SJCRH30 (cell line): ENCODE results near the gene SCGB2A2. TPM values are rescaled to one million over a fixed set of nuclear protein-coding genes. Genes with fewer than 3 reads are reported as not detected.
A peak's percentile ranks its signal among the peaks of the same experiment; 100 is the strongest.

ENCODE experiments used
- DNase-seq, 2 experiments: peaks; one replicate each; pipeline ENCODE4 v3.0.0-alpha.2; 2015 to 2020
- H3K27ac ChIP-seq: fragments of 250-450 bp; sonication (Bioruptor Pico); 2 replicates; pipeline ENCODE4 v1.5.1; 2020; ENCODE audit warnings: mild to moderate bottlenecking, moderate library complexity
- H3K27me3 ChIP-seq: fragments of 250-450 bp; sonication (Bioruptor Pico); 2 replicates; pipeline ENCODE4 v1.5.1; 2020; ENCODE audit warnings: mild to moderate bottlenecking, moderate library complexity
- H3K36me3 ChIP-seq: fragments of 250-450 bp; sonication (Bioruptor Pico); 2 replicates; pipeline ENCODE4 v1.5.1; 2020; ENCODE audit warnings: mild to moderate bottlenecking, moderate library complexity
- H3K4me1 ChIP-seq: fragments of 250-450 bp; sonication (Bioruptor Pico); 2 replicates; pipeline ENCODE4 v1.5.1; 2020; ENCODE audit warnings: mild to moderate bottlenecking, moderate library complexity
- H3K4me3 ChIP-seq: fragments of 250-450 bp; sonication (Bioruptor Pico); 2 replicates; pipeline ENCODE4 v1.5.1; 2020; ENCODE audit warnings: mild to moderate bottlenecking, moderate library complexity
- H3K9me3 ChIP-seq: fragments of 250-450 bp; sonication (Bioruptor Pico); replicated peaks from 2 replicates; pipeline ENCODE4 v1.5.1; 2020; ENCODE audit warnings: mild to moderate bottlenecking, moderate library complexity
- total RNA-seq: library from RNA; depleted of rRNA; stranded (reverse); fragments of >200 nt; shearing (Covaris generic); gene quantifications from 2 replicates; pipeline ENCODE4 v1.2.3, GENCODE V29; 2014; rRNA removed

Gene SCGB2A2
- total RNA-seq = not detected in 2 replicates

GRCh38 chr11:62269654-62270278 lies at the start of gene SCGB2A2:
SCGB2A2 (plus strand) TSS chr11:62270158; CDS start chr11:62270217, 59 bp downstream.
- H3K36me3 ChIP-seq = no peaks in the 10 kb centered on the region
- H3K9me3 ChIP-seq = no peaks in the 10 kb centered on the region
- no peaks in the 10 kb centered on the region for H3K27me3 ChIP-seq
- DNase-seq = no peak
- no peak within 1 kb of the TSS for H3K4me3 ChIP-seq
- no peaks in the 10 kb centered on the region for H3K4me1 ChIP-seq
- H3K27ac ChIP-seq = no peak within 1 kb of the TSS

GRCh38 chr11:62221498-62221897 lies 48.5 kb upstream of the SCGB2A2 start:
- Histone ChIP-seq H3K4me1 (no peaks in the 10 kb centered on the region), H3K9me3 (no peaks in the 10 kb centered on the region; the same call in 1 of the 2 replicates), H3K36me3 (no peaks in the 10 kb centered on the region), H3K27ac (no peak overlapping the region), H3K27me3 (peaks cover 11% of the 10 kb centered on the region), H3K4me3 (no peak overlapping the region)
- no peak for DNase-seq

GRCh38 chr11:62223095-62223494 lies 46.9 kb upstream of the SCGB2A2 start:
- Histone ChIP-seq H3K27ac (no peak overlapping the region), H3K4me1 (no peaks in the 10 kb centered on the region), H3K36me3 (no peaks in the 10 kb centered on the region), H3K4me3 (no peak overlapping the region), H3K27me3 (no peaks in the 10 kb centered on the region), H3K9me3 (no peaks in the 10 kb centered on the region; the same call in 1 of the 2 replicates)
- no peak for DNase-seq

- no peak for DNase-seq
- H3K4me3 ChIP-seq = no peak overlapping the region
- no peaks in the 10 kb centered on the region for H3K36me3 ChIP-seq
- H3K9me3 ChIP-seq = no peaks in the 10 kb centered on the region
- no peaks in the 10 kb centered on the region for H3K27me3 ChIP-seq
- H3K4me1 ChIP-seq = no peaks in the 10 kb centered on the region
- H3K27ac ChIP-seq = no peak overlapping the region
Observed at GRCh38 chr11:62233730-62234129, 36.2 kb upstream of the SCGB2A2 start.

GRCh38 chr11:62236187-62236586 lies 33.8 kb upstream of the SCGB2A2 start:
- no peaks in the 10 kb centered on the region for H3K9me3 ChIP-seq
- H3K27ac ChIP-seq = no peak overlapping the region
- no peak overlapping the region for H3K4me3 ChIP-seq
- H3K4me1 ChIP-seq = no peaks in the 10 kb centered on the region
- no peaks in the 10 kb centered on the region for H3K36me3 ChIP-seq
- H3K27me3 ChIP-seq = no peaks in the 10 kb centered on the region
- no peak for DNase-seq

- Histone ChIP-seq H3K27me3 (no peaks in the 10 kb centered on the region), H3K36me3 (no peaks in the 10 kb centered on the region), H3K9me3 (no peaks in the 10 kb centered on the region), H3K4me3 (no peak overlapping the region), H3K27ac (no peak overlapping the region), H3K4me1 (no peaks in the 10 kb centered on the region)
- no peak for DNase-seq
Observed at GRCh38 chr11:62237499-62237898, 32.5 kb upstream of the SCGB2A2 start.

- H3K27me3 ChIP-seq = no peaks in the 10 kb centered on the region
- no peak for DNase-seq
- H3K27ac ChIP-seq = no peak overlapping the region
- H3K9me3 ChIP-seq = no peaks in the 10 kb centered on the region
- H3K4me3 ChIP-seq = no peak overlapping the region
- H3K36me3 ChIP-seq = no peaks in the 10 kb centered on the region
- H3K4me1 ChIP-seq = no peaks in the 10 kb centered on the region
Observed at GRCh38 chr11:62238151-62238550, 31.8 kb upstream of the SCGB2A2 start.

GRCh38 chr11:62241095-62241494 lies 28.9 kb upstream of the SCGB2A2 start:
- no peak for DNase-seq
- H3K4me3 ChIP-seq = no peak overlapping the region
- no peaks in the 10 kb centered on the region for H3K36me3 ChIP-seq
- no peak overlapping the region for H3K27ac ChIP-seq
- H3K27me3 ChIP-seq = no peaks in the 10 kb centered on the region
- no peaks in the 10 kb centered on the region for H3K4me1 ChIP-seq
- no peaks in the 10 kb centered on the region for H3K9me3 ChIP-seq

- no peak within 1 kb of the TSS for H3K27ac ChIP-seq
- H3K4me3 ChIP-seq = no peak within 1 kb of the TSS
- no peaks in the 10 kb centered on the region for H3K27me3 ChIP-seq
- H3K36me3 ChIP-seq = no peaks in the 10 kb centered on the region
- H3K4me1 ChIP-seq = no peaks in the 10 kb centered on the region
- peak; percentile 8 to 9 for DNase-seq
- no peaks in the 10 kb centered on the region for H3K9me3 ChIP-seq
Observed at GRCh38 chr11:62242021-62242420, 27.9 kb upstream of the SCGB2A2 start, which contains the start of gene SCGB1D2. SCGB1D2 (plus strand) TSS chr11:62242239; CDS start chr11:62242308, 69 bp downstream.

GRCh38 chr11:62245271-62245753 lies 24.6 kb upstream of the SCGB2A2 start:
- Histone ChIP-seq H3K27ac (no peak overlapping the region), H3K4me3 (no peak overlapping the region), H3K4me1 (no peaks in the 10 kb centered on the region), H3K9me3 (no peaks in the 10 kb centered on the region), H3K36me3 (no peaks in the 10 kb centered on the region), H3K27me3 (no peaks in the 10 kb centered on the region)
- peak; percentile 43 to 53 for DNase-seq

GRCh38 chr11:62251698-62252097 lies 18.3 kb upstream of the SCGB2A2 start:
- Histone ChIP-seq H3K4me1 (no peaks in the 10 kb centered on the region), H3K27me3 (no peaks in the 10 kb centered on the region), H3K9me3 (no peaks in the 10 kb centered on the region), H3K27ac (no peak overlapping the region), H3K4me3 (no peak overlapping the region), H3K36me3 (no peaks in the 10 kb centered on the region)
- no peak for DNase-seq

GRCh38 chr11:62253999-62254542 lies 15.9 kb upstream of the SCGB2A2 start:
- Histone ChIP-seq H3K27ac (no peak overlapping the region), H3K4me3 (no peak overlapping the region), H3K9me3 (no peaks in the 10 kb centered on the region), H3K36me3 (no peaks in the 10 kb centered on the region), H3K4me1 (no peaks in the 10 kb centered on the region), H3K27me3 (no peaks in the 10 kb centered on the region)
- no peak for DNase-seq

- H3K4me1 ChIP-seq = no peaks in the 10 kb centered on the region
- H3K27ac ChIP-seq = no peak overlapping the region
- H3K4me3 ChIP-seq = no peak overlapping the region
- H3K27me3 ChIP-seq = no peaks in the 10 kb centered on the region
- no peak for DNase-seq
- H3K9me3 ChIP-seq = no peaks in the 10 kb centered on the region
- H3K36me3 ChIP-seq = no peaks in the 10 kb centered on the region
Observed at GRCh38 chr11:62256281-62256680, 13.7 kb upstream of the SCGB2A2 start.

- DNase-seq = no peak
- H3K4me3 ChIP-seq = no peak overlapping the region
- H3K27ac ChIP-seq = no peak overlapping the region
- H3K27me3 ChIP-seq = no peaks in the 10 kb centered on the region
- no peaks in the 10 kb centered on the region for H3K4me1 ChIP-seq
- no peaks in the 10 kb centered on the region for H3K9me3 ChIP-seq
- H3K36me3 ChIP-seq = no peaks in the 10 kb centered on the region
Observed at GRCh38 chr11:62260261-62260953, 9.6 kb upstream of the SCGB2A2 start.

GRCh38 chr11:62264004-62264403 lies 6.0 kb upstream of the SCGB2A2 start:
- no peaks in the 10 kb centered on the region for H3K9me3 ChIP-seq
- no peaks in the 10 kb centered on the region for H3K36me3 ChIP-seq
- no peaks in the 10 kb centered on the region for H3K27me3 ChIP-seq
- DNase-seq = no peak
- no peak overlapping the region for H3K27ac ChIP-seq
- no peak overlapping the region for H3K4me3 ChIP-seq
- no peaks in the 10 kb centered on the region for H3K4me1 ChIP-seq
